GM19397 (cell line): ENCODE results near the gene MYOG.

Experiments
- ATAC-seq: cut with Tn5 transposase; IDR thresholded peaks from one replicate; pipeline ENCODE4 v1.9.1; 2021; ENCODE audit warnings: mild to moderate bottlenecking, moderate library complexity; ENCODE audit not compliant: unreplicated experiment

MYOG gene

GRCh38 chr1:203091199-203091477, 5.3 kb upstream of the MYOG start:
- no peak for ATAC-seq

- no peak for ATAC-seq
Measured at GRCh38 chr1:203090421-203091198, 4.8 kb upstream of the MYOG start.

GRCh38 chr1:203089651-203090045, 3.8 kb upstream of the MYOG start:
- ATAC-seq = no peak

- no peak for ATAC-seq
Measured at GRCh38 chr1:203089001-203089650, 3.3 kb upstream of the MYOG start.

GRCh38 chr1:203088441-203088840, 2.6 kb upstream of the MYOG start:
- ATAC-seq = no peak

- ATAC-seq = no peak
Measured at GRCh38 chr1:203086992-203087763, 1.4 kb upstream of the MYOG start.

- no peak for ATAC-seq
Measured at GRCh38 chr1:203084588-203085527, 954 bp downstream of the MYOG start.

GRCh38 chr1:203083463-203083921, 2.3 kb downstream of the MYOG start:
- ATAC-seq = no peak

GRCh38 chr1:203082571-203083462, 3.0 kb downstream of the MYOG start:
- ATAC-seq = no peak

GRCh38 chr1:203082231-203082505, 3.6 kb downstream of the MYOG start:
- no peak for ATAC-seq

GRCh38 chr1:203081465-203082230, 4.2 kb downstream of the MYOG start:
- ATAC-seq = no peak

- no peak for ATAC-seq
Measured at GRCh38 chr1:203080456-203080855, 5.4 kb downstream of the MYOG start.

GRCh38 chr1:203078478-203078877, 7.3 kb downstream of the MYOG start:
- ATAC-seq = no peak

GRCh38 chr1:203077956-203078355, 7.9 kb downstream of the MYOG start:
- no peak for ATAC-seq

GRCh38 chr1:203077367-203077766, 8.4 kb downstream of the MYOG start:
- ATAC-seq = no peak

GRCh38 chr1:203076031-203076511, 9.7 kb downstream of the MYOG start:
- no peak for ATAC-seq

GRCh38 chr1:203075236-203076030, 10.4 kb downstream of the MYOG start:
- no peak for ATAC-seq

GRCh38 chr1:203074610-203075009, 11.2 kb downstream of the MYOG start:
- ATAC-seq = no peak
